K562 (cell line): ENCODE measurements around the gene MTFMT. TPM values are rescaled to one million over a fixed set of nuclear protein-coding genes. Genes with fewer than 3 reads are reported as not detected.

Experiments used
- ATAC-seq: fragments of 200-7000 bp; cut with Tn5 transposase; 3 replicates; pipeline ENCODE4 v1.9.1; 2020; ENCODE audit warnings: moderate library complexity
- BruUV-seq: library from RNA; stranded (reverse); fragments of 400-500 nt; replicated peaks from 2 replicates; lab custom pipeline; 2021; lab: Mats Ljungman, UMichigan
- CTCF ChIA-PET: fragments of 300-600 bp; formaldehyde crosslinking; extraction: SDS; loops from one replicate; lab custom pipeline; 2021; ENCODE audit warnings: low intra/inter-chr PET ratio; lab: Yijun Ruan, JAX
- POLR2A ChIA-PET: fragments of 300-600, 350-650 bp; sonication (Branson Sonifier 250); formaldehyde crosslinking; extraction: SDS; loops from one replicate; lab custom pipeline; 2021; ENCODE audit warnings: antibody characterized with exemption, inconsistent platforms; lab: Yijun Ruan, JAX
- DNase-seq, 4 experiments: peaks; one replicate each; pipeline versions ENCODE4 v3.0.0 to v3.0.0-alpha.2; 2011 to 2018; ENCODE audit warnings: low spot score in 3 of 4, mixed read lengths in 3 of 4; ENCODE audit errors: extremely low read depth in 1 of 4
- FAIRE-seq: peaks from 2 replicates; lab custom pipeline; 2011; peaks lifted over from hg19 to GRCh38; lab: Jason Lieb, UNC
- H2AFZ ChIP-seq: 2 replicates; pipeline ENCODE4 v1.6.0; 2011; ENCODE audit warnings: low read depth, low read length, control low read depth, inconsistent platforms
- H3K27ac ChIP-seq: fragments of 200-600 bp; 3 replicates; pipeline ENCODE4 v1.8.0; 2011; ENCODE audit warnings: low read depth, mild to moderate bottlenecking, control low read depth, inconsistent platforms, low read length, moderate library complexity, mixed read lengths; ENCODE audit errors: extremely low read depth
- H3K27me3 ChIP-seq, 2 experiments: fragments of 300-600 bp in 1 of 2; 2 replicates in 1 of 2; 3 replicates in 1 of 2; pipeline versions ENCODE4 v1.6.0 to v1.8.0; 2011; ENCODE audit warnings: inconsistent platforms in 2 of 2, low read length in 2 of 2, mild to moderate bottlenecking in 1 of 2, mixed read lengths in 1 of 2, moderate library complexity in 1 of 2; ENCODE audit not compliant: control insufficient read depth in 2 of 2, insufficient read depth in 2 of 2
- H3K36me3 ChIP-seq: fragments of 300-600 bp; 3 replicates; pipeline ENCODE4 v1.8.0; 2011; ENCODE audit warnings: mild to moderate bottlenecking, low read length, inconsistent platforms; ENCODE audit not compliant: control insufficient read depth, insufficient read depth
- H3K4me1 ChIP-seq, 2 experiments: fragments of 200-600 bp in 1 of 2; replicated peaks in 1 of 2; 2 replicates in 1 of 2; 3 replicates in 1 of 2; pipeline versions ENCODE4 v1.5.1 to v1.8.0; 2011; ENCODE audit warnings: inconsistent platforms in 2 of 2, low read length in 2 of 2, mild to moderate bottlenecking in 1 of 2, mixed read lengths in 1 of 2, moderate library complexity in 1 of 2; ENCODE audit not compliant: control insufficient read depth in 2 of 2, insufficient read depth in 2 of 2
- H3K4me2 ChIP-seq: 2 replicates; pipeline ENCODE4 v1.6.1; 2011; ENCODE audit warnings: low read length, control low read depth, inconsistent platforms, mixed read lengths; ENCODE audit not compliant: insufficient read depth
- H3K4me3 ChIP-seq: fragments of 200-600 bp; sonication (generic), shearing (Covaris generic); 2 replicates; pipeline ENCODE4 v1.5.1; 2016; ENCODE audit warnings: control low read depth, inconsistent platforms
- H3K79me2 ChIP-seq: fragments of 200-600 bp; 3 replicates; pipeline ENCODE4 v1.8.0; 2011; ENCODE audit warnings: low read length, inconsistent platforms; ENCODE audit not compliant: control insufficient read depth, insufficient read depth
- H3K9ac ChIP-seq, 2 experiments: 2 replicates each; pipeline versions ENCODE4 v1.6.0 to v1.6.1; 2011; ENCODE audit warnings: low read depth in 2 of 2, low read length in 2 of 2, control low read depth in 1 of 2, inconsistent platforms in 1 of 2, mild to moderate bottlenecking in 1 of 2, mixed read lengths in 1 of 2; ENCODE audit not compliant: insufficient read depth in 1 of 2
- H3K9me1 ChIP-seq: one replicate; pipeline ENCODE4 v1.6.0; 2011; ENCODE audit warnings: inconsistent platforms, mild to moderate bottlenecking, low read length, moderate library complexity; ENCODE audit not compliant: control insufficient read depth, insufficient read depth
- H3K9me3 ChIP-seq: replicated peaks from 2 replicates; pipeline ENCODE4 v1.5.1; 2011; ENCODE audit warnings: low read depth, low read length, inconsistent platforms; ENCODE audit not compliant: control insufficient read depth, insufficient read depth
- H4K20me1 ChIP-seq: replicated peaks from 2 replicates; pipeline ENCODE4 v1.6.1; 2011; ENCODE audit warnings: low read length, inconsistent platforms, mixed read lengths; ENCODE audit not compliant: control insufficient read depth, insufficient read depth
- MTA1 ChIP-seq: fragments of 450-650 bp; IDR thresholded peaks from 2 replicates; pipeline ENCODE4 v1.6.1; 2017; ENCODE audit warnings: borderline replicate concordance
- RFX5 ChIP-seq: IDR thresholded peaks from 2 replicates; pipeline ENCODE4 v1.6.1; 2011; ENCODE audit warnings: low read depth, mild to moderate bottlenecking, improper control_type of control experiment, low read length
- ZC3H11A ChIP-seq: IDR thresholded peaks from 2 replicates; pipeline ENCODE4 v1.6.1; 2012; ENCODE audit warnings: low read depth, low read length, improper control_type of control experiment
- ZNF12 ChIP-seq: sonication (generic); formaldehyde crosslinking; IDR thresholded peaks from 2 replicates; pipeline ENCODE4 v1.4.0; 2020; ENCODE audit warnings: mild to moderate bottlenecking, missing genetic modification reagents
- ZNF121 ChIP-seq: sonication (generic); formaldehyde crosslinking; conservative IDR thresholded peaks from 2 replicates; pipeline ENCODE4 v1.8.0; 2022; ENCODE audit warnings: missing genetic modification reagents
- ZNF146 ChIP-seq: IDR thresholded peaks from one replicate; pipeline ENCODE4 v1.6.1; 2018; ENCODE audit warnings: missing compliant biosample characterization; ENCODE audit not compliant: unreplicated experiment
- WGBS: fragments of 100-300 bp; shearing (Covaris generic); methylation state at CpG from one replicate; pipeline ENCODE4 v1.1.6; 2016; ENCODE audit warnings: low coverage, mixed read lengths; ENCODE audit not compliant: insufficient coverage; ENCODE audit errors: missing lambda C conversion rate; 5-methylcytosine and 5-hydroxymethylcytosine counted together
- in situ Hi-C: fragments of 300-500 bp; cut with MboI; formaldehyde crosslinking; loops from 4 replicates; pipeline ENCODE4 v1.15.0; 2018; ENCODE audit warnings: inconsistent platforms, mixed read lengths
- intact Hi-C: fragments of 100-400 bp; cut with micrococcal nuclease; formaldehyde crosslinking; loops from 2 replicates; pipeline ENCODE4 v1.14.2; 2022
- polyA plus RNA-seq, 8 experiments: library from polyadenylated mRNA; depleted of rRNA in 4 of 8; stranded (reverse) in 5 of 8; unstranded in 3 of 8; fragments of >200 nt; fragmentation: Nextera tagmentation in 2 of 8; fragmentation: Illumina TruSeq in 1 of 8; extraction: Ambion mirVana in 2 of 8; extraction: Trizol in 1 of 8; gene quantifications; 2 replicates each; pipeline versions ENCODE4 v1.2.1 to v1.2.3, GENCODE V29; 2011 to 2014; ENCODE audit warnings: inconsistent platforms in 1 of 8, missing spikeins in 1 of 8
- total RNA-seq, 7 experiments: library from RNA; depleted of rRNA in 6 of 7; stranded (reverse); fragments of >200 nt in 6 of 7; fragmentation: Illumina TruSeq in 2 of 7; extraction: Trizol in 2 of 7; gene quantifications; 2 replicates each; pipeline versions ENCODE4 v1.2.1 to v1.2.3, GENCODE V29; 2011 to 2021; ENCODE audit warnings: low replicate concordance in 1 of 7
- TF ChIP-seq, protein P1 (sequence below): fragments of 250-450 bp; sonication (Bioruptor Pico); IDR thresholded peaks from 2 replicates; pipeline ENCODE4 v1.4.0; 2020; ENCODE audit warnings: mild to moderate bottlenecking, moderate library complexity
- TF ChIP-seq, protein P2 (sequence below): fragments of 450-650 bp; IDR thresholded peaks from 2 replicates; pipeline ENCODE4 v1.7.0; 2016; ENCODE audit warnings: borderline replicate concordance

The MTFMT gene
- total and polyA plus RNA-seq, 9 of the 15 experiments (the other 6 are each of a cell fraction or from before 2014, with no cell fraction given), result 1.4 to 31.1 (median 16.2) TPM

DNA sequence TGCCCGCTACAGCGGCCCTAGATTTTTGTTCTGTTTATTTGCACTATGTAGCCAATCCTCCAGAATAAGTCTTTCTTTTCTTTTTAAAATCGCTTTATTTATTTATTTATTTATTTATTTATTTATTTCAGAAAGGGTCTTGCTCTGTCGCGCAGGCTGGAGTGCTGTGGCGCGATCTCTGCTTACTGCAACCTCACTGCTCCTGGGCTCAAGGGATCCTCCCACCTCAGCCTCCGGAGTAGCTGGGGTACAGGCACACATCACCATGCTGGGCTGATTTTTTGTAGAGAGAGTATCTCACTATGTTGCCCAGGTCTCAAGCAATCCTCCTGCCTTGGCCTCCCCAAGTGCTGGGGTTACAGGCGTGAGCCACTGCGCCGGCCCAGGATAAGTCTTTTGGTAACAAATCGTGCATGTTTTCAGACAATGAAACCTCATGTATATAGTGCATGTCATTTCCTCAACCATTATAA is 333 bp upstream of the MTFMT start:
- TF ChIP-seq RFX5 (no peak), ZC3H11A (peak; percentile 67; the same call in 1 of the 2 replicates), ZNF146 (CRISPR knock-in tag) (no peak), MTA1 (no peak), ZNF121 (peak; percentile 79), ZNF12 (no peak)
- TF ChIP-seq, protein P1, sequence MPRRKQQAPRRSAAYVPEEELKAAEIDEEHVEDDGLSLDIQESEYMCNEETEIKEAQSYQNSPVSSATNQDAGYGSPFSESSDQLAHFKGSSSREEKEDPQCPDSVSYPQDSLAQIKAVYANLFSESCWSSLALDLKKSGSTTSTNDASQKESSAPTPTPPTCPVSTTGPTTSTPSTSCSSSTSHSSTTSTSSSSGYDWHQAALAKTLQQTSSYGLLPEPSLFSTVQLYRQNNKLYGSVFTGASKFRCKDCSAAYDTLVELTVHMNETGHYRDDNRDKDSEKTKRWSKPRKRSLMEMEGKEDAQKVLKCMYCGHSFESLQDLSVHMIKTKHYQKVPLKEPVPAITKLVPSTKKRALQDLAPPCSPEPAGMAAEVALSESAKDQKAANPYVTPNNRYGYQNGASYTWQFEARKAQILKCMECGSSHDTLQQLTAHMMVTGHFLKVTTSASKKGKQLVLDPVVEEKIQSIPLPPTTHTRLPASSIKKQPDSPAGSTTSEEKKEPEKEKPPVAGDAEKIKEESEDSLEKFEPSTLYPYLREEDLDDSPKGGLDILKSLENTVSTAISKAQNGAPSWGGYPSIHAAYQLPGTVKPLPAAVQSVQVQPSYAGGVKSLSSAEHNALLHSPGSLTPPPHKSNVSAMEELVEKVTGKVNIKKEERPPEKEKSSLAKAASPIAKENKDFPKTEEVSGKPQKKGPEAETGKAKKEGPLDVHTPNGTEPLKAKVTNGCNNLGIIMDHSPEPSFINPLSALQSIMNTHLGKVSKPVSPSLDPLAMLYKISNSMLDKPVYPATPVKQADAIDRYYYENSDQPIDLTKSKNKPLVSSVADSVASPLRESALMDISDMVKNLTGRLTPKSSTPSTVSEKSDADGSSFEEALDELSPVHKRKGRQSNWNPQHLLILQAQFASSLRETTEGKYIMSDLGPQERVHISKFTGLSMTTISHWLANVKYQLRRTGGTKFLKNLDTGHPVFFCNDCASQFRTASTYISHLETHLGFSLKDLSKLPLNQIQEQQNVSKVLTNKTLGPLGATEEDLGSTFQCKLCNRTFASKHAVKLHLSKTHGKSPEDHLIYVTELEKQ (CRISPR knock-in tag), result no peak
- TF ChIP-seq, protein P2, sequence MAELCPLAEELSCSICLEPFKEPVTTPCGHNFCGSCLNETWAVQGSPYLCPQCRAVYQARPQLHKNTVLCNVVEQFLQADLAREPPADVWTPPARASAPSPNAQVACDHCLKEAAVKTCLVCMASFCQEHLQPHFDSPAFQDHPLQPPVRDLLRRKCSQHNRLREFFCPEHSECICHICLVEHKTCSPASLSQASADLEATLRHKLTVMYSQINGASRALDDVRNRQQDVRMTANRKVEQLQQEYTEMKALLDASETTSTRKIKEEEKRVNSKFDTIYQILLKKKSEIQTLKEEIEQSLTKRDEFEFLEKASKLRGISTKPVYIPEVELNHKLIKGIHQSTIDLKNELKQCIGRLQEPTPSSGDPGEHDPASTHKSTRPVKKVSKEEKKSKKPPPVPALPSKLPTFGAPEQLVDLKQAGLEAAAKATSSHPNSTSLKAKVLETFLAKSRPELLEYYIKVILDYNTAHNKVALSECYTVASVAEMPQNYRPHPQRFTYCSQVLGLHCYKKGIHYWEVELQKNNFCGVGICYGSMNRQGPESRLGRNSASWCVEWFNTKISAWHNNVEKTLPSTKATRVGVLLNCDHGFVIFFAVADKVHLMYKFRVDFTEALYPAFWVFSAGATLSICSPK, result no peak
- CTCF ChIA-PET, result interaction anchor here (0.7 kb wide), 1 partner anchor 302 kb away, joined by 4 read pairs; no protein-coding TSS in a partner anchor
- Histone ChIP-seq H3K27ac (no peak overlapping the region), H3K4me1 (peaks cover 8 to 13% of the 10 kb centered on the region in 2 experiments; a peak in 4 of 5 replicates), H3K79me2 (peaks cover 19% of the 10 kb centered on the region), H3K4me3 (peak overlapping the region; percentile 84; the same call in 1 of the 2 replicates), H3K9me1 (no peaks in the 10 kb centered on the region), H3K27me3 (no peaks in the 10 kb centered on the region), H2AFZ (no peak overlapping the region), H3K4me2 (no peak overlapping the region), H3K9me3 (no peaks in the 10 kb centered on the region), H3K36me3 (peaks cover 20% of the 10 kb centered on the region), H3K9ac (no peak overlapping the region), H4K20me1 (no peaks in the 10 kb centered on the region)
- WGBS, result 35% methylated on average over 8 of the region's 12 CpGs
- BruUV-seq, result no TSS peak
- ATAC-seq (no peak), DNase-seq (no peak), FAIRE-seq (no peak)
- POLR2A ChIA-PET, result no interaction called here
- intact Hi-C loops, result loop anchor here (5.0 to 10.0 kb wide), 4 partner anchors 58 to 355 kb away; no protein-coding TSS in a partner anchor
- in situ Hi-C loops, result loop anchor here (10.0 kb wide), 1 partner anchor 295 kb away; no protein-coding TSS in a partner anchor
